ENCODE results near the gene EDN2.

DNA sequence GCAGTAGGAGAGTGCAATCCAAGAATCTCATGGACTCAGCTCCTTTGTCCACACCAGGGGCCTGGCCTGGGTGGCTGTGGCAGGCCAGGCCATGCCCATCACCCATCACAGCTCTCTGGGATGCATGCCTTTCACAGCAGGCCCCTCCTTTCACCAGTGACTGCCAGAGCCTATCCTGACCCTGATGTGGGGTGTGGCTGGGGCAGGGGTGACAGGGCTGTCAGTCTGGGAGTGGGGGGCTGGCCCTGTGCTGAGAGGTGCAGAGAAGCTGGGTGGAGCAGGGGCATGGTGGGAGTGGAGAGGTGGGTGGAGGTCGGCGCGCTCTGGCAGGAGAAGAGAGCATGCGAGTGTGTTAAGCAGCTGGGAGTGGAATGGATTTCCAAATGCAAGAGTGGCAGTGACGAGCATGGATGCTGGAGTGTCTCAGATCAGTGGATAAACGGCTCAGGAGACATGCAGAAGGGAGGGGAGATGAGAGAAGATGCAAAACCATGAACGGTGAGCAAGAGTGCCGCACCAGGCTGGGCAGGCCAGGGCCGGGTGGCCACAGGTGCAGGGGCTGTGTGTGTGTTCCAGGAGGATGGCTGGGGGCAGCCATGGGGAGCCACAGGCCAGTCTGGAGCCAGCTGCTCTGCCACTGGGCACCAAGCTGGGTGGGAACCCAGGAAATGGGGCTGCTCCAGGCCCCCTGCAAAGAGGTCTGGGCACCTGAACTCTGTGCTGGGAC, 39.6 kb upstream of the EDN2 start:
- TF ChIP-seq POLR2A (IDR thresholded peaks at IDR 0.05; ENCODE audit: low read depth, low read length) (no peak), TAF1 (IDR thresholded peaks at IDR 0.05; ENCODE audit: low read depth, low read length) (no peak)

Measured in GM12891 (cell line).